GM12878 (cell line): ENCODE data around the gene CLEC16A. TPM values are rescaled to one million over a fixed set of nuclear protein-coding genes. Genes with fewer than 3 reads are reported as not detected.

ENCODE experiments used
- ATAC-seq: fragments of 200-7000 bp; cut with Tn5 transposase; 3 replicates; pipeline ENCODE4 v1.9.1; 2020; ENCODE audit warnings: mild to moderate bottlenecking, moderate library complexity
- BruUV-seq: library from RNA; stranded (reverse); fragments of 400-500 nt; replicated peaks from 2 replicates; lab custom pipeline; 2021; lab: Mats Ljungman, UMichigan
- CTCF ChIA-PET: fragments of 300-600 bp; sonication (Branson Sonifier 250); formaldehyde crosslinking; extraction: SDS; loops from one replicate; lab custom pipeline; 2021; ENCODE audit warnings: inconsistent platforms; lab: Yijun Ruan, JAX
- POLR2A ChIA-PET: fragments of 350-600 bp; formaldehyde crosslinking; extraction: SDS; loops from one replicate; lab custom pipeline; 2021; ENCODE audit warnings: inconsistent platforms; lab: Charles Lee
- RAD21 ChIA-PET: fragments of 300-600 bp; sonication (Branson Sonifier 250); formaldehyde crosslinking; loops from one replicate; lab custom pipeline; 2023; ENCODE audit warnings: antibody characterized with exemption; ENCODE audit not compliant: unreplicated experiment; lab: Charles Lee
- SMC1A ChIA-PET: fragments of 300-600 bp; sonication (Branson Sonifier 250); formaldehyde crosslinking; loops from one replicate; lab custom pipeline; 2023; ENCODE audit not compliant: unreplicated experiment, uncharacterized antibody; lab: Charles Lee
- DNase-seq: peaks from one replicate; pipeline ENCODE4 v3.0.0-alpha.2; 2011; ENCODE audit warnings: low read depth, low spot score
- FAIRE-seq: peaks from 3 replicates; lab custom pipeline; 2011; peaks lifted over from hg19 to GRCh38; lab: Jason Lieb, UNC
- H2AFZ ChIP-seq: 2 replicates; pipeline ENCODE4 v1.6.0; 2011; ENCODE audit warnings: low read depth, low read length, control low read depth; ENCODE audit not compliant: control insufficient read depth
- H3K27ac ChIP-seq: 2 replicates; pipeline ENCODE4 v1.5.1; 2011; ENCODE audit warnings: control low read depth; ENCODE audit not compliant: control insufficient read depth, insufficient read depth
- H3K27me3 ChIP-seq, 2 experiments: replicated peaks in 1 of 2; 2 replicates each; pipeline versions ENCODE4 v1.6.0 to v1.6.1; 2011; ENCODE audit warnings: low read length in 1 of 2; ENCODE audit not compliant: control insufficient read depth in 2 of 2, insufficient read depth in 2 of 2
- H3K36me3 ChIP-seq, 2 experiments: 2 replicates each; pipeline ENCODE4 v1.5.1; 2011; ENCODE audit warnings: low read length in 1 of 2; ENCODE audit not compliant: control insufficient read depth in 2 of 2, insufficient read depth in 2 of 2
- H3K4me1 ChIP-seq: 2 replicates; pipeline ENCODE4 v1.6.1; 2011; ENCODE audit warnings: mild to moderate bottlenecking, low read length, moderate library complexity, mixed read lengths; ENCODE audit not compliant: control insufficient read depth, insufficient read depth
- H3K4me2 ChIP-seq: 2 replicates; pipeline ENCODE4 v1.6.0; 2011; ENCODE audit warnings: control low read depth; ENCODE audit not compliant: control insufficient read depth, insufficient read depth
- H3K4me3 ChIP-seq: fragments of 200-600 bp; sonication (generic); 2 replicates; pipeline ENCODE4 v1.5.1; 2016
- H3K79me2 ChIP-seq: 2 replicates; pipeline ENCODE4 v1.6.0; 2011; ENCODE audit warnings: low read length; ENCODE audit not compliant: control insufficient read depth, insufficient read depth
- H3K9ac ChIP-seq: 2 replicates; pipeline ENCODE4 v1.8.0; 2011; ENCODE audit warnings: low read length, control low read depth, mixed read lengths; ENCODE audit not compliant: control insufficient read depth, insufficient read depth
- H3K9me3 ChIP-seq: replicated peaks from 3 replicates; pipeline ENCODE4 v1.5.1; 2011; ENCODE audit warnings: mild to moderate bottlenecking, low read length; ENCODE audit not compliant: control insufficient read depth, insufficient read depth
- H4K20me1 ChIP-seq: 2 replicates; pipeline ENCODE4 v1.6.0; 2011; ENCODE audit not compliant: control insufficient read depth, insufficient read depth
- BRCA1 ChIP-seq: IDR thresholded peaks from 2 replicates; pipeline ENCODE4 v1.6.1; 2011; ENCODE audit warnings: low read depth, low read length, improper control_type of control experiment
- CREB1 ChIP-seq: IDR thresholded peaks from 2 replicates; pipeline ENCODE4 v1.6.1; 2012; ENCODE audit warnings: low read depth, mild to moderate bottlenecking, inconsistent platforms
- JUND ChIP-seq: IDR thresholded peaks from 2 replicates; pipeline ENCODE4 v1.6.1; 2012; ENCODE audit warnings: low read depth, mild to moderate bottlenecking, low read length, improper control_type of control experiment, moderate library complexity
- KLF5 ChIP-seq: fragments of 450-650 bp; IDR thresholded peaks from 2 replicates; pipeline ENCODE4 v1.6.1; 2014; ENCODE audit warnings: mild to moderate bottlenecking; ENCODE audit not compliant: partially characterized antibody
- MEF2B ChIP-seq: fragments of 450-650 bp; IDR thresholded peaks from 2 replicates; pipeline ENCODE4 v1.6.1; 2018; ENCODE audit warnings: mild to moderate bottlenecking, moderate library complexity; ENCODE audit not compliant: partially characterized antibody, poor library complexity, severe bottlenecking
- SMC3 ChIP-seq: IDR thresholded peaks from 2 replicates; pipeline ENCODE4 v1.6.1; 2011; ENCODE audit warnings: low read length, improper control_type of control experiment, borderline replicate concordance
- WRNIP1 ChIP-seq: IDR thresholded peaks from 2 replicates; pipeline ENCODE4 v1.6.1; 2011; ENCODE audit warnings: low read depth, low read length, improper control_type of control experiment, borderline replicate concordance
- ZNF24 ChIP-seq: fragments of 450-650 bp; IDR thresholded peaks from 2 replicates; pipeline ENCODE4 v1.6.1; 2017; ENCODE audit warnings: antibody characterized with exemption, mild to moderate bottlenecking
- ZZZ3 ChIP-seq: IDR thresholded peaks from 2 replicates; pipeline ENCODE4 v1.6.1; 2011; ENCODE audit warnings: low read depth; ENCODE audit not compliant: control insufficient read depth, insufficient read length
- WGBS: methylation state at CpG from one replicate; pipeline ENCODE4 v1.1.6; 2016; ENCODE audit warnings: low lambda C conversion rate; ENCODE audit not compliant: insufficient replicate concordance, insufficient coverage; ENCODE audit errors: missing lambda C conversion rate; 5-methylcytosine and 5-hydroxymethylcytosine counted together
- in situ Hi-C: fragments of 300-500 bp; cut with MboI; formaldehyde crosslinking; loops from 9 replicates; pipeline ENCODE4 v1.14.3; 2018; ENCODE audit warnings: mixed read lengths
- intact Hi-C: fragments of 100-400 bp; cut with micrococcal nuclease; formaldehyde crosslinking; loops from one replicate; pipeline ENCODE4 v1.14.2; 2022; ENCODE audit not compliant: unreplicated experiment
- polyA plus RNA-seq, 11 experiments: library from polyadenylated mRNA; depleted of rRNA in 4 of 11; unstranded in 6 of 11; stranded (reverse) in 5 of 11; fragments of >200 nt; fragmentation: Nextera tagmentation in 4 of 11; fragmentation: Illumina TruSeq in 1 of 11; extraction: Ambion mirVana in 4 of 11; extraction: Trizol in 1 of 11; gene quantifications; 1 replicate in 1 of 11; 2 replicates in 10 of 11; pipeline versions ENCODE4 v1.2.1 to v1.2.3, GENCODE V29; 2011 to 2016; ENCODE audit warnings: inconsistent platforms in 2 of 11, missing spikeins in 2 of 11, low read depth in 1 of 11
- total RNA-seq, 4 experiments: library from RNA; depleted of rRNA in 3 of 4; stranded (reverse); fragments of >200 nt in 3 of 4; fragmentation: Illumina TruSeq in 1 of 4; extraction: Trizol in 1 of 4; gene quantifications; 2 replicates each; pipeline versions ENCODE4 v1.2.1 to v1.2.3, GENCODE V29; 2013 to 2021
- TF ChIP-seq, protein P1 (sequence below): fragments of 450-650 bp; IDR thresholded peaks from 2 replicates; pipeline ENCODE4 v1.6.1; 2017; ENCODE audit warnings: low read depth, mild to moderate bottlenecking, moderate library complexity
- TF ChIP-seq, protein P2 (sequence below): IDR thresholded peaks from 2 replicates; pipeline ENCODE4 v1.6.1; 2012; ENCODE audit warnings: low read depth, low read length, improper control_type of control experiment

CLEC16A gene
- total and polyA plus RNA-seq, 10 of the 15 experiments (the other 5 are each of a cell fraction or from before 2014, with no cell fraction given) = 1.5 to 28.8 (median 19.2) TPM

DNA sequence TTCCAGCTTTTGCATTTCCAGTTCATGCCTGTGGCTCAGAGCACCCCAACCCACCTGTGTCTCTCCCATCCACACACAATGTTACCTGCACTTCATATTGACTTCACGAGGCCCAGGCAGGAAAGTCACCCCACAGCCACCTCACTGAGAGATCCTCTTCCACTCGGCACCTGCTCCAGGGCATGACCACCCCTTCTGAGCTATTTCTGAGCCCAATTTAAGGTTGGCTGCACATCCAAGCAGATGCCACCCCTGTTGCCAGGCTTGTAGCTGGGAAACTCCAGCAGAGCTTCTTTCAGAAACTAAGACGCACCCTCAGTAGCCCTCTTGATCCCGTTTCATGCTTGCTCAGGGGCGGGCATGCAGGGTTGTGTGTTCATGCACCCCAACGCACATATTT, 223.2 kb downstream of the CLEC16A start (continued):
- TF ChIP-seq, protein P1, sequence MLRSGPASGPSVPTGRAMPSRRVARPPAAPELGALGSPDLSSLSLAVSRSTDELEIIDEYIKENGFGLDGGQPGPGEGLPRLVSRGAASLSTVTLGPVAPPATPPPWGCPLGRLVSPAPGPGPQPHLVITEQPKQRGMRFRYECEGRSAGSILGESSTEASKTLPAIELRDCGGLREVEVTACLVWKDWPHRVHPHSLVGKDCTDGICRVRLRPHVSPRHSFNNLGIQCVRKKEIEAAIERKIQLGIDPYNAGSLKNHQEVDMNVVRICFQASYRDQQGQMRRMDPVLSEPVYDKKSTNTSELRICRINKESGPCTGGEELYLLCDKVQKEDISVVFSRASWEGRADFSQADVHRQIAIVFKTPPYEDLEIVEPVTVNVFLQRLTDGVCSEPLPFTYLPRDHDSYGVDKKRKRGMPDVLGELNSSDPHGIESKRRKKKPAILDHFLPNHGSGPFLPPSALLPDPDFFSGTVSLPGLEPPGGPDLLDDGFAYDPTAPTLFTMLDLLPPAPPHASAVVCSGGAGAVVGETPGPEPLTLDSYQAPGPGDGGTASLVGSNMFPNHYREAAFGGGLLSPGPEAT = no peak
- TF ChIP-seq BRCA1 (no peak), ZNF24 (no peak)

DNA sequence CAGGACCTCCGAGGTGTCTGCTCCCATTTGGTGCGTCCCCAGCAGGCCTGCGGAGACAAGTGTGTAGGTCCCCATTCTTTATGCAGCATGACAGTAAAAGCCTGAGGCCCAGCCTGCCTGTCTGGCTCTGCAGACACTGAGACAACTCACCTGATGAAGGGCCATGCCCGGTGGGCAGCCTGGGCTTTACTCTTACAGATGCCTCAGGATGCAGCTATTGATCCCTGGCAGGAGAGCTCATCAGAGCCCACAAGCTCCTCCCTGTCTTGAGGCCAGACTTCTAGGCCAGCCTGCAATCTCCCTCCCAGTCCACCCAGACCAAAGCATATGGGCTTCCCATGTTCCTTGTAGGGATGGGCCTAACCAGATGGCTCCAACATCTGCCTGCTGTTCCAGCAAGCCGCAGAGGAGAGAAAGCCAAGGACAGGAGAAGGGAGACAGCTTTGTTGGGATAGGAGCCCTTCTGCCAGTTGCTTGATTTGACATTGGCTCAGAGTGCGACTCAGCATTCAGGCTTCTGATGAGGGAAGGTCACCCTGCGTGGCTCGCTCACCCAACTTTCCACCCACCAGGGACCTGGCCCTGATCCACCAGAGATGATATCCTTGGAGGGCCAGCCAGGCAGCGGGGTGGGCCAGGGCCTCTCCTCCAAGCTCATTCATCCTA, 224.2 kb downstream of the CLEC16A start:
- H3K4me3 ChIP-seq = no peak overlapping the region
- H3K9ac ChIP-seq = no peak overlapping the region
- no peaks in the 10 kb centered on the region for H3K9me3 ChIP-seq
- H3K27ac ChIP-seq = no peak overlapping the region
- ChIA-PET SMC1A (interaction anchor here (1.3 kb wide), 1 partner anchor 14 kb away, joined by 5 read pairs; no protein-coding TSS in a partner anchor), POLR2A (no interaction called here), CTCF (no interaction called here), RAD21 (no interaction called here)
- H4K20me1 ChIP-seq = no peaks in the 10 kb centered on the region
- peaks cover 15% of the 10 kb centered on the region for H3K4me1 ChIP-seq
- no peak overlapping the region for H3K4me2 ChIP-seq
- TF ChIP-seq, protein P1 = no peak
- TF ChIP-seq SMC3 (no peak), WRNIP1 (no peak), JUND (no peak), KLF5 (no peak), MEF2B (no peak), ZZZ3 (no peak), CREB1 (no peak)
- TF ChIP-seq, protein P2, sequence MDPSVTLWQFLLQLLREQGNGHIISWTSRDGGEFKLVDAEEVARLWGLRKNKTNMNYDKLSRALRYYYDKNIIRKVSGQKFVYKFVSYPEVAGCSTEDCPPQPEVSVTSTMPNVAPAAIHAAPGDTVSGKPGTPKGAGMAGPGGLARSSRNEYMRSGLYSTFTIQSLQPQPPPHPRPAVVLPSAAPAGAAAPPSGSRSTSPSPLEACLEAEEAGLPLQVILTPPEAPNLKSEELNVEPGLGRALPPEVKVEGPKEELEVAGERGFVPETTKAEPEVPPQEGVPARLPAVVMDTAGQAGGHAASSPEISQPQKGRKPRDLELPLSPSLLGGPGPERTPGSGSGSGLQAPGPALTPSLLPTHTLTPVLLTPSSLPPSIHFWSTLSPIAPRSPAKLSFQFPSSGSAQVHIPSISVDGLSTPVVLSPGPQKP = no peak
- no peaks in the 10 kb centered on the region; a peak in 1 of 4 replicates for H3K27me3 ChIP-seq
- in situ Hi-C loops (no loop called here), intact Hi-C loops (no loop called here)
- DNase-seq (no peak), FAIRE-seq (no peak), ATAC-seq (no peak)
- H2AFZ ChIP-seq = no peak overlapping the region
- H3K79me2 ChIP-seq = no peaks in the 10 kb centered on the region
- peaks cover 0 to 8% of the 10 kb centered on the region in 2 experiments; a peak in 3 of 4 replicates for H3K36me3 ChIP-seq
- BruUV-seq = no TSS peak
- WGBS = 91% methylated on average over 9 of the region's 9 CpGs
